Measurements from ENCODE around the gene APOL1. TPM values are rescaled to one million over a fixed set of nuclear protein-coding genes. Genes with fewer than 3 reads are reported as not detected.

The APOL1 gene
- total and polyA plus RNA-seq, 9 donors = 2.3 to 6.7 (median 4.0) TPM

- no peak overlapping the region for H3K4me3 ChIP-seq (ENCODE audit: low read length)
- no peaks in the 10 kb centered on the region for H3K4me1 ChIP-seq (ENCODE audit: control insufficient read depth, insufficient read depth, low read length)
- peaks cover 88% of the 10 kb centered on the region for H3K36me3 ChIP-seq (ENCODE audit: control insufficient read depth, insufficient read depth, low read length)
- DNase-seq = no peak
- no peak overlapping the region for H3K27ac ChIP-seq (ENCODE audit: low read length)
- no peaks in the 10 kb centered on the region for H3K9me3 ChIP-seq (replicated peaks; ENCODE audit: control insufficient read depth, low read depth, low read length)
- H3K27me3 ChIP-seq (ENCODE audit: control insufficient read depth, insufficient read depth, low read length) = no peaks in the 10 kb centered on the region
- 94% methylated on average over 6 of the region's 10 CpGs for WGBS (ENCODE audit: insufficient coverage)
Measured at GRCh38 chr22:36304429-36304828, 51.5 kb downstream of the APOL1 start.

- H3K36me3 ChIP-seq (ENCODE audit: control insufficient read depth, insufficient read depth, low read length) = peaks cover 85% of the 10 kb centered on the region
- DNase-seq = no peak
- no peaks in the 10 kb centered on the region for H3K4me1 ChIP-seq (ENCODE audit: control insufficient read depth, insufficient read depth, low read length)
- 88% methylated on average over 19 of the region's 19 CpGs for WGBS (ENCODE audit: insufficient coverage)
- H3K27ac ChIP-seq (ENCODE audit: low read length) = no peak overlapping the region
- H3K4me3 ChIP-seq (ENCODE audit: low read length) = no peak overlapping the region
- no peaks in the 10 kb centered on the region for H3K27me3 ChIP-seq (ENCODE audit: control insufficient read depth, insufficient read depth, low read length)
- H3K9me3 ChIP-seq (replicated peaks; ENCODE audit: control insufficient read depth, low read depth, low read length) = no peaks in the 10 kb centered on the region
Measured at GRCh38 chr22:36305813-36306212, 52.9 kb downstream of the APOL1 start.

- WGBS (ENCODE audit: insufficient coverage) = 86% methylated on average over 18 of the region's 18 CpGs
- H3K36me3 ChIP-seq (ENCODE audit: control insufficient read depth, insufficient read depth, low read length) = peaks cover 85% of the 10 kb centered on the region
- no peaks in the 10 kb centered on the region for H3K27me3 ChIP-seq (ENCODE audit: control insufficient read depth, insufficient read depth, low read length)
- no peaks in the 10 kb centered on the region for H3K9me3 ChIP-seq (replicated peaks; ENCODE audit: control insufficient read depth, low read depth, low read length)
- DNase-seq = no peak
- H3K27ac ChIP-seq (ENCODE audit: low read length) = no peak overlapping the region
- no peaks in the 10 kb centered on the region for H3K4me1 ChIP-seq (ENCODE audit: control insufficient read depth, insufficient read depth, low read length)
- H3K4me3 ChIP-seq (ENCODE audit: low read length) = no peak overlapping the region
Measured at GRCh38 chr22:36306227-36306626, 53.3 kb downstream of the APOL1 start.

- Histone ChIP-seq H3K36me3 (ENCODE audit: control insufficient read depth, insufficient read depth, low read length) (peaks cover 86% of the 10 kb centered on the region), H3K9me3 (replicated peaks; ENCODE audit: control insufficient read depth, low read depth, low read length) (no peaks in the 10 kb centered on the region), H3K4me3 (ENCODE audit: low read length) (no peak overlapping the region), H3K27me3 (ENCODE audit: control insufficient read depth, insufficient read depth, low read length) (no peaks in the 10 kb centered on the region), H3K4me1 (ENCODE audit: control insufficient read depth, insufficient read depth, low read length) (peaks cover 2% of the 10 kb centered on the region), H3K27ac (ENCODE audit: low read length) (no peak overlapping the region)
- 91% methylated on average over 17 of the region's 17 CpGs for WGBS (ENCODE audit: insufficient coverage)
- no peak for DNase-seq
Measured at GRCh38 chr22:36308880-36309279, 55.9 kb downstream of the APOL1 start.

- 80% methylated on average over 17 of the region's 18 CpGs for WGBS (ENCODE audit: insufficient coverage)
- no peak for DNase-seq
Measured at GRCh38 chr22:36311386-36312085, 58.6 kb downstream of the APOL1 start.

GRCh38 chr22:36315325-36315724 is 62.4 kb downstream of the APOL1 start:
- no peak for DNase-seq
- 83% methylated on average over 5 of the region's 7 CpGs for WGBS (ENCODE audit: insufficient coverage)
- peaks cover 18% of the 10 kb centered on the region for H3K4me1 ChIP-seq (ENCODE audit: control insufficient read depth, insufficient read depth, low read length)
- peaks cover 85% of the 10 kb centered on the region for H3K36me3 ChIP-seq (ENCODE audit: control insufficient read depth, insufficient read depth, low read length)
- H3K27ac ChIP-seq (ENCODE audit: low read length) = no peak overlapping the region
- no peaks in the 10 kb centered on the region for H3K9me3 ChIP-seq (replicated peaks; ENCODE audit: control insufficient read depth, low read depth, low read length)
- no peaks in the 10 kb centered on the region for H3K27me3 ChIP-seq (ENCODE audit: control insufficient read depth, insufficient read depth, low read length)
- H3K4me3 ChIP-seq (ENCODE audit: low read length) = no peak overlapping the region

More at GRCh38 chr22:36311386-36312085, 58.6 kb downstream of the APOL1 start:
- Histone ChIP-seq H3K27me3 (ENCODE audit: control insufficient read depth, insufficient read depth, low read length) (no peaks in the 10 kb centered on the region), H3K4me1 (ENCODE audit: control insufficient read depth, insufficient read depth, low read length) (peaks cover 2% of the 10 kb centered on the region), H3K4me3 (ENCODE audit: low read length) (no peak overlapping the region), H3K27ac (ENCODE audit: low read length) (no peak overlapping the region), H3K36me3 (ENCODE audit: control insufficient read depth, insufficient read depth, low read length) (peaks cover 82% of the 10 kb centered on the region), H3K9me3 (replicated peaks; ENCODE audit: control insufficient read depth, low read depth, low read length) (no peaks in the 10 kb centered on the region)

- Histone ChIP-seq H3K27ac (ENCODE audit: low read length) (no peak overlapping the region), H3K4me3 (ENCODE audit: low read length) (no peak overlapping the region), H3K36me3 (ENCODE audit: control insufficient read depth, insufficient read depth, low read length) (peaks cover 83% of the 10 kb centered on the region), H3K4me1 (ENCODE audit: control insufficient read depth, insufficient read depth, low read length) (peaks cover 18% of the 10 kb centered on the region), H3K9me3 (replicated peaks; ENCODE audit: control insufficient read depth, low read depth, low read length) (no peaks in the 10 kb centered on the region), H3K27me3 (ENCODE audit: control insufficient read depth, insufficient read depth, low read length) (no peaks in the 10 kb centered on the region)
- no peak for DNase-seq
- WGBS (ENCODE audit: insufficient coverage) = 98% methylated on average over 7 of the region's 14 CpGs
Measured at GRCh38 chr22:36316419-36316818, 63.5 kb downstream of the APOL1 start.

Other genes starting within 250 kb of the APOL1 start
- 193 TPM for gene RBFOX2, start 224.3 kb upstream of the APOL1 start, total RNA-seq
- gene RBFOX2, start 224.3 kb upstream of the APOL1 start, polyA plus RNA-seq (ENCODE audit: insufficient read depth in 1 of 8, insufficient read length in 8 of 8, low replicate concordance in 1 of 8) = 100 to 1,000 TPM; 159 to 234 (median 199) TPM
- 11.8 TPM for gene APOL3, start 92.4 kb upstream of the APOL1 start, total RNA-seq
- gene APOL3, start 92.4 kb upstream of the APOL1 start, polyA plus RNA-seq (ENCODE audit: insufficient read depth in 1 of 8, insufficient read length in 8 of 8, low replicate concordance in 1 of 8) = 10 to 100 TPM in 4 of 8 donors, 1 to 10 TPM in 4; 7.3 to 13.8 (median 10.3) TPM
- gene APOL4, start 51.3 kb upstream of the APOL1 start, total RNA-seq = 19.4 TPM
- 10 to 100 TPM in 7 of 8 donors, 1 to 10 TPM in 1; 8.4 to 22.7 (median 21.2) TPM for gene APOL4, start 51.3 kb upstream of the APOL1 start, polyA plus RNA-seq (ENCODE audit: insufficient read depth in 1 of 8, insufficient read length in 8 of 8, low replicate concordance in 1 of 8)
- 16.9 TPM for gene APOL2, start 13.6 kb upstream of the APOL1 start, total RNA-seq
- 10 to 100 TPM; 15.9 to 23.8 (median 19.5) TPM for gene APOL2, start 13.6 kb upstream of the APOL1 start, polyA plus RNA-seq (ENCODE audit: insufficient read depth in 1 of 8, insufficient read length in 8 of 8, low replicate concordance in 1 of 8)
- gene MYH9, start 134.8 kb downstream of the APOL1 start, total RNA-seq = 61.9 TPM
- 100 to 1,000 TPM in 7 of 8 donors, 10 to 100 TPM in 1; 85.0 to 160 (median 124) TPM for gene MYH9, start 134.8 kb downstream of the APOL1 start, polyA plus RNA-seq (ENCODE audit: insufficient read depth in 1 of 8, insufficient read length in 8 of 8, low replicate concordance in 1 of 8)
- gene TXN2, start 228.5 kb downstream of the APOL1 start, total RNA-seq = 25.5 TPM
- 100 to 1,000 TPM; 107 to 127 (median 116) TPM for gene TXN2, start 228.5 kb downstream of the APOL1 start, polyA plus RNA-seq (ENCODE audit: insufficient read depth in 1 of 8, insufficient read length in 8 of 8, low replicate concordance in 1 of 8)